T-helper 1 cell treated with Interleukin-12 subunit alpha and Interleukin-12 subunit beta and Interleukin-4 antibody, amounts not matched to agents 30 ng/mL and 1 ng/mL, for 36 hours (primary cell): ENCODE results near the gene BTAF1. TPM values are rescaled to one million over a fixed set of nuclear protein-coding genes. Genes with fewer than 3 reads are reported as not detected.
"Not testable (repeated sequence)": the region's sequence is repeated elsewhere in the genome, so short reads cannot be mapped to it uniquely, and the experiment has no call there.

ENCODE experiments used
- intact Hi-C: fragments of 100-400 bp; cut with micrococcal nuclease; formaldehyde crosslinking; loops from one replicate; pipeline ENCODE4 v1.15.1; 2024
- total RNA-seq: library from RNA; stranded (reverse); gene quantifications from 2 replicates; pipeline ENCODE4 v1.2.3, GENCODE V29; 2022

The BTAF1 gene
- total RNA-seq: 49.3 and 52.2 TPM in 2 replicates

GRCh38 chr10:91923371-91924211, at the start of gene BTAF1:
Gene BTAF1 (plus strand): TSS chr10:91923770. CDS start chr10:91924077, 307 bp downstream.
- intact Hi-C loops: loop anchor here (1.0 to 10.0 kb wide), 13 partner anchors 15 to 1969 kb away; partner anchors contain the start of genes CPEB3, EXOC6, FRA10AC1 and HECTD2

- intact Hi-C loops: no loop called here
Observed at GRCh38 chr10:91875156-91875555, 48.4 kb upstream of the BTAF1 start.

GRCh38 chr10:91875779-91876178, 47.8 kb upstream of the BTAF1 start:
- intact Hi-C loops: no loop called here

- intact Hi-C loops: no loop called here
Observed at GRCh38 chr10:91879515-91880170, 43.9 kb upstream of the BTAF1 start.

- intact Hi-C loops: no loop called here
Observed at GRCh38 chr10:91880310-91880709, 43.3 kb upstream of the BTAF1 start.

GRCh38 chr10:91883549-91884444, 39.8 kb upstream of the BTAF1 start:
- intact Hi-C loops: no loop called here

GRCh38 chr10:91884536-91884935, 39.0 kb upstream of the BTAF1 start:
- intact Hi-C loops: no loop called here

- intact Hi-C loops: no loop called here
Observed at GRCh38 chr10:91885362-91886079, 38.0 kb upstream of the BTAF1 start.

GRCh38 chr10:91886954-91887271, 36.7 kb upstream of the BTAF1 start:
- intact Hi-C loops: loop anchor here (1.0 kb wide), 1 partner anchor 21 kb away; no protein-coding TSS in a partner anchor

- intact Hi-C loops: loop anchor here (1.0 kb wide), 1 partner anchor 21 kb away; no protein-coding TSS in a partner anchor
Observed at GRCh38 chr10:91887272-91888076, 36.1 kb upstream of the BTAF1 start.

- intact Hi-C loops: no loop called here
Observed at GRCh38 chr10:91891125-91892001, 32.2 kb upstream of the BTAF1 start.

GRCh38 chr10:91893051-91893450, 30.5 kb upstream of the BTAF1 start:
- intact Hi-C loops: no loop called here

GRCh38 chr10:91894261-91894685, 29.3 kb upstream of the BTAF1 start:
- intact Hi-C loops: not testable (repeated sequence)

GRCh38 chr10:91896212-91896756, 27.3 kb upstream of the BTAF1 start:
- intact Hi-C loops: no loop called here

- intact Hi-C loops: no loop called here
Observed at GRCh38 chr10:91897421-91897820, 26.1 kb upstream of the BTAF1 start.

- intact Hi-C loops: loop anchor here (1.0 to 10.0 kb wide), 4 partner anchors 7 to 737 kb away; partner anchors contain the start of genes FGFBP3, HECTD2 and TNKS2
Observed at GRCh38 chr10:91901784-91902677, 21.5 kb upstream of the BTAF1 start.

- intact Hi-C loops: loop anchor here (5.0 to 10.0 kb wide), 3 partner anchors 492 to 1035 kb away; partner anchors contain the start of genes HECTD2 and RPP30
Observed at GRCh38 chr10:91907033-91907594, 16.5 kb upstream of the BTAF1 start.
